Stimulated activated CD4-positive, alpha-beta T cell treated with anti-CD3 and anti-CD28 coated beads, Interleukin-4, amount 100 ng/mL, for 48 hours (primary cell): Measurements from ENCODE around the gene PAM16.

Experiments
- DNase-seq, 2 donors: peaks; one replicate each; pipeline ENCODE4 v3.0.0-alpha.2; 2020; ENCODE audit warnings: low read depth in 2 of 2

PAM16 gene

GRCh38 chr16:4383591-4384444 is 32.7 kb upstream of the PAM16 start:
- no peak for DNase-seq

DNA sequence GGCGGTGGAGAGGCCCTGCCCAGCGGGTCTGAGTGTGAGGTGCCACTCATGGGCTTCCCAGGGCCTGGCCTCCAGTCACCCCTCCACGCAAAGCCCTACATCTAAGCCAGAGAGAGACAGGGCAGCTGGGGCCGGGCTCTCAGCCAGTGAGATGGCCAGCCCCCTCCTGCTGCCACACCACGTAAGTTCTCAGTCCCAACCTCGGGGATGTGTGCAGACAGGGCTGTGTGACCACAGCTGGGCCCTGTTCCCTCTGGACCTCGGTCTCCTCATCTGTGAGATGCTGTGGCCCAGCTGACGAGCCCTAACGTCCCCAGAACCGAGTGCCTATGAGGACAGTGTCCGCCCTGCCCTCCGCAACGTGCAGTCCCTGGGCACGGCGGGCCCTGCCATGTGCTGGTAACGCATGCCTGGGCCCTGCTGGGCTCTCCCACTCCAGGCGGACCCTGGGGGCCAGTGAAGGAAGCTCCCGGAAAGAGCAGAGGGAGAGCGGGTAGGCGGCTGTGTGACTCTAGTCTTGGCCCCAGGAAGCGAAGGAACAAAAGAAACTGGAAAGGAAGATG is 31.8 kb upstream of the PAM16 start:
- no peak for DNase-seq

- DNase-seq: no peak
Observed at GRCh38 chr16:4381935-4382794, 31.0 kb upstream of the PAM16 start.

DNA sequence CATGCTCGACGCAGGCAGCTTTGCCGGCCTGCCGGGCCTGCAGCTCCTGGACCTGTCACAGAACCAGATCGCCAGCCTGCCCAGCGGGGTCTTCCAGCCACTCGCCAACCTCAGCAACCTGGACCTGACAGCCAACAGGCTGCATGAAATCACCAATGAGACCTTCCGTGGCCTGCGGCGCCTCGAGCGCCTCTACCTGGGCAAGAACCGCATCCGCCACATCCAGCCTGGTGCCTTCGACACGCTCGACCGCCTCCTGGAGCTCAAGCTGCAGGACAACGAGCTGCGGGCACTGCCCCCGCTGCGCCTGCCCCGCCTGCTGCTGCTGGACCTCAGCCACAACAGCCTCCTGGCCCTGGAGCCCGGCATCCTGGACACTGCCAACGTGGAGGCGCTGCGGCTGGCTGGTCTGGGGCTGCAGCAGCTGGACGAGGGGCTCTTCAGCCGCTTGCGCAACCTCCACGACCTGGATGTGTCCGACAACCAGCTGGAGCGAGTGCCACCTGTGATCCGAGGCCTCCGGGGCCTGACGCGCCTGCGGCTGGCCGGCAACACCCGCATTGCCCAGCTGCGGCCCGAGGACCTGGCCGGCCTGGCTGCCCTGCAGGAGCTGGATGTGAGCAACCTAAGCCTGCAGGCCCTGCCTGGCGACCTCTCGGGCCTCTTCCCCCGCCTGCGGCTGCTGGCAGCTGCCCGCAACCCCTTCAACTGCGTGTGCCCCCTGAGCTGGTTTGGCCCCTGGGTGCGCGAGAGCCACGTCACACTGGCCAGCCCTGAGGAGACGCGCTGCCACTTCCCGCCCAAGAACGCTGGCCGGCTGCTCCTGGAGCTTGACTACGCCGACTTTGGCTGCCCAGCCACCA is 30.2 kb upstream of the PAM16 start:
- no peak for DNase-seq

DNA sequence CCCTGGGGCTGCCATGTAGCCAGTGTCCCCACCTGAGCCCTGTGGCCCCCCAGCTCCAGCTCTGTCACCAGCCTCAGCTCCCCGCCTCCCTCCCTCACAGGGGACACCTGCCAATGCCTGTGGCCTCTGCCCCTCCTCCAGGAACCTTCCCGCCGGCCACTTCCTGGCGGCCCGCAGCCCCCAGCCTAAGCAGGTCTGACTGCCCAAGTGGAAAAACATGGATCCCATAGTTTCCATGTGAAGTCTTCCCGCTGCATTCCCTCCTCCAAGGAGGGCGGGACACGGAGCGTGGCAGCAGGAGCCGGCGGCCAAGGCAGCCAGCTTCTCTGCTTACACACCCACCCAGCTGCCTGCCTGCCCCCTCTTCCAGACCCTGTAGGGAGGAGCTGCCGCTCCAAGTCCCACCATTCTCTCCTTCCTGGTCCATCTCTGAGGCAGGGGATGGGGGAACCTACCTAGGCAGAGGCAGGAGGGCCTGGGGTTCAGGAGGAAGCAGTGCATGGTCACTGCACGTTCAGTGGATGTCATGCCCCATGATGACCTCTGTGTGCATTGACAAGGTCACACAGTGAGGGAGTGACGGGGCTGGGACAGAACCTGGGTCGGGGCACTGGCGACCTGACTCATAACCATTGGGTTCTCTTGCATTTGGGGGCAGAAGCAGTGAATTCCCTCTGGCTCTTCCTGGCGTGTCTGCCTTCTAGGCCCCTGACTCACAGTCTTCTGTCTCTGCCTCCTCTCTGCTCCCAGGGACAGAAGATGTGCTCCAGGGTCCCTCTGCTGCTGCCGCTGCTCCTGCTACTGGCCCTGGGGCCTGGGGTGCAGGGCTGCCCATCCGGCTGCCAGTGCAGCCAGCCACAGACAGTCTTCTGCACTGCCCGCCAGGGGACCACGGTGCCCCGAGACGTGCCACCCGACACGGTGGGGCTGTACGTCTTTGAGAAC is 29.3 kb upstream of the PAM16 start:
- DNase-seq: no peak

GRCh38 chr16:4378999-4379690 is 28.0 kb upstream of the PAM16 start:
- DNase-seq: no peak

GRCh38 chr16:4378161-4378666 is 27.1 kb upstream of the PAM16 start:
- DNase-seq: no peak

DNA sequence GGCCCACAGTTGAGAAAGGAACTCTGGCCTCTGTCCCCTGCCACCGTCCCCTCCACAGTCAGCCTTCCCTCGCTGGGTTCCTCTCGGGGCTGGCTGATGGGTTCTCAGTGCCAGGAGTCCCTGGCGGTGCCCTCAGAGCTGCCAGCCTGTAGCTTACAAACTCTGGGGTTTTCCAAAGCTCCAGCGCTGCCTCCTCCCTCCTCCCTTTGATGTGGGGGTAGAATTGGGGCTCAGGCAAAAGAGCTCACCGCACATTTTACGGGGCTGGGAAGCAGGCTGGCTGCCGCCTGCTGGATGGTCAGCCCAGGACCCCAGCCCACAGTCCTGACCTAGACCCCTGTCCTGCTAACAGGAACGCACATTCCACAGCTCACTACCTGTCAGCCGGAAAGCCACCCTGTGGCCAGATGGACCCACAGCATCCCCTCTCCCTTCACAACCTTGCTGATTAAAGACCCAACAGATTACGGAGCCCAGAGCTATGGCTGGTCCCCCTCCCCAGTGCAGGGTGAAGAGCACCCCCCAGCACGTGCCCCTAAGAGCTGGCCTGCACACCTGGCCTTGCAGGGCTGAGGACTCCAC is 26.5 kb upstream of the PAM16 start:
- no peak for DNase-seq

DNA sequence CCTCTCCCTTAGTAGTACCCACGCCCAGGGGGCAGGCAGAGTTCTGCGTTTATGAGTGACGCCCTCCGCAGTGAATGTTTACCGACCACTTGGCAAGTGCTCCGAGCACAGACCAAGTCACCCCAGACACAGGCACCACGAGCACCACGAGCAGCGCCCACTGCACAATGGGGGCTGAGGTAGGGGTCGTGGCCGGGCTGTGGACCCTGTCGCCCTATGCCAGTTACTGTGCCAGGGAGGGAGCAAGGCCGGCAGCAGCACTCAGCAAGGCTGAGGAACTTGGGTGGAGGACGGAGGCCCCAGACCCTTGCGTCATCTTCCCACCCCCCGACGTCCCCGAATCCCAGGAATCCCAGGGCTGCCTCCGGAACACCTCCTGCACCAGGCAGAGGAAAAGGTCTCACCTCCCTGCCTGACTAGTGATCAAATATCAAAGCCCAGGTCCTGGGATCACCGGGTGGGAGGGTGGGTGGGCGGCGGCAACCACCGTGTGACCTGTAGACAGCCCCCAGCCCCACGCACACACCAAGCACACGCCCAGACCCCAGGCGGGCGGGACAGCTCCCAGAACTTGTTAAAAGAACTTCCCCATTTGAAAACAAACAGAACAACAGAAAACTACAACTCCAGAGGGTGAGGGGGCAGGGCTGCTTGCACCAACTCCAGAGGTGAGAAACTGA is 25.9 kb upstream of the PAM16 start:
- DNase-seq: no peak

- no peak for DNase-seq
Observed at GRCh38 chr16:4376126-4376892, 25.2 kb upstream of the PAM16 start.

GRCh38 chr16:4375717-4376116 is 24.6 kb upstream of the PAM16 start:
- no peak for DNase-seq

DNA sequence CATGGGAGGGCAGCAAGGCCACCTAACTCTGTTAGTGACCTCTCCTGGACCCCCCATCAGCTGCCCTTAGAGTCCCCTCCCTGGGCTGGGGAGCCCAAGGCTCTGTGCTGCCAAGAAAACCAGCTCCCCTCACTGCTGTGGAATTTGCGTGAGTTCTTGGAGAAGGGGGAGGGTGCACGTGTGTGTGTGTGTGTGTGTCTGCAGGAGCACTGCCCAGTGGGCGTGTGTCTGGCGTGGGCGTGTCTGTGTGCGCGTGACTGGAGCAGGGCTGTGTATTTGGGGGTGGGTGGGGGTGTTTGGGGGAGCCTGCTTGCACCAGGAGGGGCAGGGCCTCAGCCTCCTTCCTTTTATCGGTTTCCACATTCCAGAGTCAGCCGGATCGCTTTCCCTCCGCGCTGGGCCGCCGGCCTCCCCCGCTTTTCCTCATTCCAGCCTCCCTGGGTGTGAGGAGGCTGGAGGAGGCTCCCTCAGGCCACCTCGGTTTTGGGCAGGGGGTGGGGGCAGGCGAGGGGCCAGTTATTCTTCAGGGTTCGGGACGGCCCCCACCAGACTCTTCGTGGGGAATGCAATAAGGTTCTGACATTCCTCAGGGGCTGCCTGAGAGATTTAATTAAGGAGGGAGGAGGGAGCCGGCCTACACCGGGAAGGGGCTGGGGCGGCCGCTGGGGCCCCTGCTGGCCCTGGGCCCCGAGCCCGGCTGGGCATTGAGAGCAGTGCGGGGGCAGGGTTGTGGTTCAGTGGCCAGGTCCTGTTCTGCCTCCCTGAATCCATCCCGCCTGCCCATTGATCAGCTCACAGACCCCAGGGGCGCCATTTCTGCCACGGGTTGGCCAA is 23.0 kb upstream of the PAM16 start:
- no peak for DNase-seq

DNA sequence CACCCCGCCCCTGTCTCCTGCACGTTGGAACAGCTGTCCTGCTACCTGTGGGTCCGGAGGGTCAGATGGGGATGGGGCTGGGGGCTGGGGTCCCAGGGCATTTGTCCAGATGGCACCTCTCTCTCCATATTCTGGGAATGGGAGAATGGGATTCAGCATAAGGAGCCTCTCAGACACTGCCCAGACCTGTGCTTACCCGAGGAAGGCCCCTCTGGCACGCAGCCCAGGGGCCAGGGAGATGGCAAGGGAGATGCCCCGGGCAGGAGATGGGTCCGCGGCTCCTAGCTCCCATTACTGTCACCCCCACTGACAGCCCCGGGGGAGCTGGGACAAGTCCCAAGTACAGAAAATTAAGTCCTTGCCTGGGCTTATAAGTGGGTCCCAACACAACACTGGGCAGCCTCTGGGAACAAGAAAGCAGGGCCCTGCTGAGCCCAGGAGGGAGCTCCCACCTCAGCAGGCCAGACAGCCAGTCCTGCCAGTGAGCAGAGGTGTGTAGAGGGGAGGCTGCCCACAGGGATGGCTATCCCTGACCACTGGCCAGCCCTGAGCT is 22.3 kb upstream of the PAM16 start:
- DNase-seq: no peak

DNA sequence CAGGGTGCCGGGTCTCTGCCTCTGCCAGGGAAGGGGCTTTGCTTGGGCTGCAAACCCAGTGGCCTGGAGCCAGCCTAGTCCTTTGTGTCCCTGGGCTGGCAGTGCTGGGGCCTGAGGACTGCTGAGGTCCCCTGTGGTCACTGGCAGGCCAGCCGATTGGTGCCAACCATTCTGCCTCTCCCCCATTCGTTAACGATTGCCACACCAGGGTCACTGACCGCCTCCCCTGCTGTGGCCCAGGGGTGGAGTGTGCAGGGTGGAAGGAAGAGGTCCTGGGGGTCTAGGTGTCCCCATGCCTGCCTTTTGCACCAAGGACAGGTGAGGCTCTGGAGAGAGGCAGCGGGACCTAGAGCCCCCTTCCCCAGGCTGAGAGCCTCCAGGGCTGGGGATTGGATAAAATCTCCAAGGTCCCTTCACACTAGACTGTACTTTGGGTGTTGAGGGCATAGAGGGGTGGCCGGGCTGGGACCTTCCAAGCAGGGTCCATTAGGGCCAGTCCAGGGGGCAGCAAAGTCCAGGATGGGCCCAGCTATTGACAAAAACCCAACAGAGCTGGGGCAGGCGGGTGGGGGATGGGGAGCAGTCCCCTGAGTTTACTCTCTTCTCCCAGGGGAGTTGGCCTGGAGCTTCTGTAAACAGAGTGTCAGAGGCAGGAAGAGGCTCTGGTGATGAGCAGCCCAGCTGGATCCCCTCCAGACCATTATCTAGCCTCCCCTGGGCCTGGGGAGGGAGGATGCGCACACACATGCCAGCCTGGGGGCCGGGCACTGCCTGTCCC is 21.6 kb upstream of the PAM16 start:
- DNase-seq: no peak

GRCh38 chr16:4372001-4372577 is 21.0 kb upstream of the PAM16 start:
- no peak for DNase-seq
